HUES64 (cell line): ENCODE results near the gene KLF6.
"Not testable (repeated sequence)": the region's sequence is repeated elsewhere in the genome, so short reads cannot be mapped to it uniquely, and the experiment has no call there.

Experiments
- H3K27ac ChIP-seq: 2 replicates; pipeline ENCODE4 v1.7.0; 2013; ENCODE audit warnings: low read depth, low read length, inconsistent platforms
- H3K27me3 ChIP-seq: 2 replicates; pipeline ENCODE4 v1.6.1; 2013; ENCODE audit warnings: mild to moderate bottlenecking, low read length; ENCODE audit not compliant: insufficient read depth
- H3K36me3 ChIP-seq: 2 replicates; pipeline ENCODE4 v1.6.1; 2013; ENCODE audit warnings: mild to moderate bottlenecking, low read length; ENCODE audit not compliant: insufficient read depth
- H3K4me1 ChIP-seq: 2 replicates; pipeline ENCODE4 v1.6.1; 2013; ENCODE audit warnings: mild to moderate bottlenecking, low read length, moderate library complexity; ENCODE audit not compliant: insufficient read depth
- H3K4me3 ChIP-seq: 2 replicates; pipeline ENCODE4 v1.5.1; 2013; ENCODE audit warnings: mild to moderate bottlenecking, low read length, moderate library complexity
- H3K9ac ChIP-seq: 2 replicates; pipeline ENCODE4 v1.6.1; 2013; ENCODE audit warnings: mild to moderate bottlenecking, low read depth, low read length
- H3K9me3 ChIP-seq: 2 replicates; pipeline ENCODE4 v1.6.1; 2013; ENCODE audit warnings: low read depth, low read length; ENCODE audit not compliant: insufficient read depth
- WGBS: fragments of 150-250, 120-280 bp; methylation state at CpG from one replicate; pipeline ENCODE4 v1.1.7; 2013; ENCODE audit warnings: missing lambda C conversion rate; 5-methylcytosine and 5-hydroxymethylcytosine counted together

Gene KLF6

DNA sequence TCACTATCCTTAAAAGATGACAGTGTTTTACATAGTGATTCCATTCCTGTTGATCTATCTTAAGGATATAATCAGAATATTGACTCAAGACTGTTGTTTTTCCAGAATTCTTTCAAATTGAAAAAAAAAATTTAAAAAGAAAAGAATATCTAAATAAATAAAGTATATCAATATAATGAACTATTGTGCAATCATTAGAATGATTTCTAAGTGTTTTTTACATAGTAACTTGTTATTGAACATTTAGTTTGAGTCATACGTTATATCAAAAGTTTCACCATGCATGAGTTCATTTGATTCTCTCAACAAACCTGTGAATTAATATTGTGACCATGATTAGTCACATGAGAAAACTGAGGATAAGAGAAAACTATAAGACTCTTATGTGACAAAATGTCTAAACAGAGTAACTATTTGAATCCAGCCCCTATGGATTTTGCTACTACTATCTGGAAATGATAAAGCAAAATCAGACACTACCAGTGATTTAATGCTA, 46.1 kb downstream of the KLF6 start:
- H3K36me3 ChIP-seq: no peaks in the 10 kb centered on the region
- no peaks in the 10 kb centered on the region for H3K9me3 ChIP-seq
- H3K27me3 ChIP-seq: no peaks in the 10 kb centered on the region
- WGBS: no CpG with 5 or more reads among the region's 1 CpG
- H3K9ac ChIP-seq: no peak overlapping the region
- no peak overlapping the region for H3K4me3 ChIP-seq
- H3K4me1 ChIP-seq: no peaks in the 10 kb centered on the region
- H3K27ac ChIP-seq: no peak overlapping the region

DNA sequence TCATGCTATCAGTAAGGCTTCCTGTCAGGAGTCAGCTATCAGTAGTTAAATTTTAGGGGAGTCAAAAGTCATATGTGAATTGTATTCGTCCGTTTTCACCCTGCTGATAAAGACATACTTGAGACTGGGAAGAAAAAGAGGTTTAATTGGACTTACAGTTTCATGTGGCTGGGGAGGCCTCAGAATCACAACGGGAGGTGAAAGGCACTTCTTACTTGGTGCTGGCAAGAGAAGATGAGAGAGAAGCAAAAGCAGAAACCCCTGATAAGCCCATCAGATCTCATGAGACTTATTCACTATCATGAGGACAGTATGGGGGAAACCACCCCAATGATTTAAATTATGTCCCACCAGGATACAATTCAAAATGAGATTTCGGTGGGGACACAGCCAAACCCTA, 47.1 kb downstream of the KLF6 start:
- 82% methylated on average over 4 of the region's 4 CpGs for WGBS
- no peak overlapping the region for H3K27ac ChIP-seq

DNA sequence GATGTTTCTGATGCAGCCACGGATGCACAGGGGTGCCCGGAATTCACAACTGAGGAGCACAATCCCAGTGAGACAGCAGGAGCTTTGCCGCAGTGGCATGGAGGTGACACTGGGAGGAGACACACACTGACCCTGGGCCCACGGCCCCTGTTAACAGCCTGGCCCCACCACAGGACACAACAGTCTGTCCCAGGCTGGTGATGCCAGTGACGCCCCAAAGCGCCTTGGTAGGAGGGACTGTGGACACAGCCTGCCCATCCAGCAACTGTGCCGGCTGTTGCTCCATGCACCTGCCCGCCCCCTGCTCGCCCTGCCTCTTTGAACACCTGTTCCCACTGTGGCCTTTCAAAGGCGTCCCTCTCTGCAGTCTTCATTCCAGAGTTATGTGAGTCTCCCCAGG, 49.8 kb downstream of the KLF6 start:
- Histone ChIP-seq H3K4me3 (no peak overlapping the region), H3K36me3 (no peaks in the 10 kb centered on the region), H3K27ac (no peak overlapping the region), H3K9me3 (no peaks in the 10 kb centered on the region), H3K9ac (no peak overlapping the region), H3K27me3 (no peaks in the 10 kb centered on the region), H3K4me1 (no peaks in the 10 kb centered on the region)
- WGBS: 82% methylated on average over 10 of the region's 10 CpGs

More for the DNA sequence above, 47.1 kb downstream of the KLF6 start:
- Histone ChIP-seq H3K9ac (no peak overlapping the region), H3K4me1 (no peaks in the 10 kb centered on the region), H3K36me3 (no peaks in the 10 kb centered on the region), H3K9me3 (no peaks in the 10 kb centered on the region), H3K27me3 (no peaks in the 10 kb centered on the region), H3K4me3 (no peak overlapping the region)

DNA sequence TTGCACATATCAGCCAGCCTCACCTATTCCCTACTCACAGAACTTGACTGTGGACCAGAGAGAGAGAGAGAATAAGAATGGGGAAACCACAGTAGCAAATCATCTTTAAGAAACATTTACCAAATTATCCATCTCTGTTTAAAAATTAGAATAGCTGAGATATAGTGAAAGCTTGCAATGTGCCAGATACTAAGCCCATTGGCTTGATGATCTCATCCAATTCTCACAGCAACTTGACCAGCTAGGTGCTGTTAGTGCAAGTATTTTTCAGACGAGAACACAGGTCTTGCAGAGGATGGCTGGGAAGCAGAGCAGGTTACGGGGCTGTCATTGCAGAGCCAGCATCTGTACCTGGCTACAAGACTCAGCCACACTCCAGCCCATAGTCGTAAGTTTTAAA, 50.9 kb downstream of the KLF6 start:
- H3K9me3 ChIP-seq: no peaks in the 10 kb centered on the region
- H3K4me1 ChIP-seq: no peaks in the 10 kb centered on the region
- no peaks in the 10 kb centered on the region for H3K27me3 ChIP-seq
- no peak overlapping the region for H3K27ac ChIP-seq
- H3K9ac ChIP-seq: no peak overlapping the region
- no peaks in the 10 kb centered on the region for H3K36me3 ChIP-seq
- no peak overlapping the region for H3K4me3 ChIP-seq
- 84% methylated on average over 3 of the region's 3 CpGs for WGBS

DNA sequence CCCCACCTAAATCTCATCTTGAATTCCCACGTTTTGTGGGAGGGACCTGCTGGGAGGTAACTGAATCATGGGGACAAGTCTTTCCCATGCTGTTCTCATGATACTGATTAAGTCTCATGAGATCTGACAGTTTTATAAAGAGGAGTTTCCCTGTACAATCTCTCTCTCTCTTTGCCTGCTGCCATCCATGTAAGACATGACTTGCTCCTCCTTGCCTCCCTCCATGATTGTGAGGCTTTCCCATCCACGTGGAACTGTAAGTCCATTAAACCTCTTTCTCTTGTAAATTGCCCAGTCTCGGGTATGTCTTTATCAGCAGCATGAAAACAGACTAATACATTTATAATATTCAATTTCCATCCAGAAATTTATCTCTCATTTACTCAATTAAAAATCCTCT, 52.8 kb downstream of the KLF6 start:
- H3K9me3 ChIP-seq, H3K4me1 ChIP-seq, H3K27me3 ChIP-seq, H3K9ac ChIP-seq, H3K36me3 ChIP-seq, H3K4me3 ChIP-seq, H3K27ac ChIP-seq: not testable (repeated sequence)
- 93% methylated on average over 3 of the region's 3 CpGs for WGBS

DNA sequence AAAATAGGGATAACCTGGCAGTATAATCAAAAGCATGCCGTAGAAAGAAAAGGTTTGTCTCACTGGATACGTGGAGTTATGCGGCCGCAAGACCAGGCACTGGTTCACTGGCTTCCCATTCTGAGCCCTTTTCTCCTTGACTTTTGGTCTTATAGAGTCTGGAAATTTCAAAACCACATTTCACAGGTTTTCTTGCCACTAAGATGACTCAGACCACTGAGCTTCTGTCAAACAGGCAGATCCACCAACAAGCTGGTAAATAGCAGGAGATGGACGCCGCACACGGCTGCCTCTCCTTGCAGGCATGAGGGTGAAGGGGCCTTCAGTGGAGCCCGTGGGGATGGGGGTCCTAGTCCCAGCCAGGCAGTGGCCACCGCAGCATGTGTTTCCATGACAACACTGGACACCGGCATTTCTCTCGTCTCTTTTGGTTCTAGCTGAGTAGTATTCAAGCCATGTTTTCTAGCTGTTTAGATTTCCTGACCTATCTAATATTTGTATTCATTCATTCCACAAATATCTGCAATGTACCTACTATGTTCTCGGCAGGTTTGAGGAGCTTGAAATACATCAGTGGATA, 55.5 kb downstream of the KLF6 start:
- Histone ChIP-seq H3K9ac (no peak overlapping the region), H3K27ac (no peak overlapping the region), H3K4me1 (no peaks in the 10 kb centered on the region), H3K4me3 (no peak overlapping the region), H3K9me3 (no peaks in the 10 kb centered on the region), H3K36me3 (no peaks in the 10 kb centered on the region), H3K27me3 (no peaks in the 10 kb centered on the region)
- 96% methylated on average over 12 of the region's 12 CpGs for WGBS

DNA sequence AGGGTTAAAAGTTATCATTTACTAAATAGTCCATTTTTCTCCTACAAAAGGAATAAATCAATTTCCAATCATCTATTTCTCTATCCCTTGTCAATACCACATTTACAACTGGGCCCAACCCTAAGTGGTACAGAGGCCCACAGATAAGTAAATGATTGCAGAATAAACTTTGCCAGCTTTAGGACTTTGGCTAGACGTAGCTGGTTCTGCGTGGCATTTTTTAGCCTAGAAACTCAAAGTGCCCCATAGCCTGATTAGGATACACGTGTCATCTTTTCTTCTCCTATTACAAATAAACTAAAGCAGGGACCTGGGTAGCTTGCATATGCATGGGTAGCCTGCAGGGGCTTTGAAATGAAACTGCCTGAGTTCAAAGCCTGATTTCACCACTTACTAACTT, 56.4 kb downstream of the KLF6 start:
- H3K27me3 ChIP-seq: no peaks in the 10 kb centered on the region
- no peaks in the 10 kb centered on the region for H3K36me3 ChIP-seq
- H3K9ac ChIP-seq: no peak overlapping the region
- H3K4me3 ChIP-seq: no peak overlapping the region
- H3K4me1 ChIP-seq: no peaks in the 10 kb centered on the region
- no peaks in the 10 kb centered on the region for H3K9me3 ChIP-seq
- H3K27ac ChIP-seq: no peak overlapping the region
- WGBS: 62% methylated on average over 3 of the region's 3 CpGs

DNA sequence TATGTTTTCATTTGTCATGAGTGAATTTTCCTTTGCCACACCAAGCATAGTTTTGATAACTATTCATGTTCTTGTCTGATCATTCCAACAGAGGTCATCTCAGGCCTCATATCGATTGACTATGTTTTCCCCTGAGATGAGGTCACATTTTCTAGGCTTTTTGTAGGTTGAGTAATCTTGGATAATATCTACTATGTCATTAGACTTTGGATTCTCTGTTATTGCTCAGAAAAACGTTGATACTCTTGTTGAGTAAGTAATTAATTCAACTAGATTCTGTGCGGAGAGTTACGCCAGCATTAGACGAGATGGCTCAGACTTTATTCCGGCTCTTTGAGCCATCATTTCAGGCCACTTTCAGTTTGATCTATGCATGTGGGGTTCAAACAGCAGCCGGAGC, 57.7 kb downstream of the KLF6 start:
- no peaks in the 10 kb centered on the region for H3K4me1 ChIP-seq
- no peak overlapping the region for H3K9ac ChIP-seq
- H3K4me3 ChIP-seq: no peak overlapping the region
- 93% methylated on average over 7 of the region's 7 CpGs for WGBS
- H3K9me3 ChIP-seq: no peaks in the 10 kb centered on the region
- H3K36me3 ChIP-seq: no peaks in the 10 kb centered on the region
- no peak overlapping the region for H3K27ac ChIP-seq
- no peaks in the 10 kb centered on the region for H3K27me3 ChIP-seq
